CD4-positive, alpha-beta T cell (primary cell): Measurements from ENCODE around the gene UTP25. TPM values are rescaled to one million over a fixed set of nuclear protein-coding genes. Genes with fewer than 3 reads are reported as not detected.

Source experiments
- ATAC-seq: fragments of 200-7000 bp; cut with Tn5 transposase; one replicate; pipeline ENCODE4 v1.10.0; 2022; ENCODE audit warnings: mild to moderate bottlenecking; ENCODE audit not compliant: poor library complexity
- CTCF ChIA-PET: fragments of 350-600 bp; sonication (Branson Sonifier 250); formaldehyde crosslinking; loops from one replicate; lab custom pipeline; 2021; ENCODE audit warnings: antibody characterized with exemption, inconsistent platforms; lab: Charles Lee
- POLR2A ChIA-PET: fragments of 350-600 bp; sonication (Branson Sonifier 250); formaldehyde crosslinking; loops from one replicate; lab custom pipeline; 2021; ENCODE audit warnings: antibody characterized with exemption, inconsistent platforms; lab: Charles Lee
- DNase-seq, 14 experiments: peaks; one replicate each; pipeline ENCODE4 v3.0.0-alpha.2; 2013 to 2020; ENCODE audit warnings: mixed read lengths in 2 of 14
- H3K27ac ChIP-seq, 2 donors: one replicate each; pipeline versions ENCODE4 v1.5.1 to v1.7.0; 2013; ENCODE audit warnings: low read length in 2 of 2, low read depth in 1 of 2, mild to moderate bottlenecking in 1 of 2
- H3K27me3 ChIP-seq, 2 experiments: 1 replicate in 1 of 2; 2 replicates in 1 of 2; pipeline versions ENCODE4 v1.6.1 to v1.7.0; 2013; ENCODE audit warnings: low read length in 2 of 2, control low read depth in 1 of 2, mild to moderate bottlenecking in 1 of 2, moderate library complexity in 1 of 2; ENCODE audit not compliant: insufficient read depth in 2 of 2, control insufficient read depth in 1 of 2
- H3K36me3 ChIP-seq: one replicate; pipeline ENCODE4 v1.6.1; 2013; ENCODE audit warnings: low read length, control low read depth; ENCODE audit not compliant: insufficient read depth
- H3K4me1 ChIP-seq: one replicate; pipeline ENCODE4 v1.6.1; 2013; ENCODE audit warnings: low read length, control low read depth; ENCODE audit not compliant: insufficient read depth
- H3K4me3 ChIP-seq: one replicate; pipeline ENCODE4 v1.5.1; 2013; ENCODE audit warnings: mild to moderate bottlenecking, low read length, moderate library complexity
- H3K9me3 ChIP-seq, 2 experiments: 1 replicate in 1 of 2; 2 replicates in 1 of 2; pipeline versions ENCODE4 v1.6.1 to v1.7.0; 2013; ENCODE audit warnings: low read length in 2 of 2, mild to moderate bottlenecking in 2 of 2, control low read depth in 1 of 2, moderate library complexity in 1 of 2; ENCODE audit not compliant: control insufficient read depth in 1 of 2, insufficient read depth in 1 of 2
- H3K27ac Mint-ChIP-seq: one replicate; pipeline ENCODE4 v1.8.0; 2020; ENCODE audit warnings: mixed read lengths
- H3K27me3 Mint-ChIP-seq: one replicate; pipeline ENCODE4 v1.8.0; 2021; ENCODE audit warnings: mixed read lengths
- H3K36me3 Mint-ChIP-seq: one replicate; pipeline ENCODE4 v1.8.0; 2021; ENCODE audit warnings: low read depth, mixed read lengths
- H3K4me1 Mint-ChIP-seq: one replicate; pipeline ENCODE4 v1.8.0; 2021; ENCODE audit warnings: low read depth, mixed read lengths
- H3K4me3 Mint-ChIP-seq: one replicate; pipeline ENCODE4 v1.8.0; 2020; ENCODE audit warnings: mild to moderate bottlenecking, mixed read lengths
- H3K9me3 Mint-ChIP-seq: one replicate; pipeline ENCODE4 v1.8.0; 2020; ENCODE audit warnings: mixed read lengths
- CTCF ChIP-seq: fragments of 200-600 bp; IDR thresholded peaks from one replicate; pipeline ENCODE4 v1.8.0; 2022; ENCODE audit warnings: antibody characterized with exemption, mild to moderate bottlenecking
- intact Hi-C, 2 experiments: fragments of 100-400 bp; cut with DNase I in 1 of 2; cut with micrococcal nuclease in 1 of 2; formaldehyde crosslinking; loops; one replicate each; pipeline versions ENCODE4 v1.15.1 to v1.9.0; 2023 to 2025; cut with DNase I, micrococcal nuclease
- total RNA-seq, 174 experiments: library from RNA in 2 of 174; stranded (reverse) in 2 of 174; gene quantifications; one replicate each; pipeline ENCODE4 v1.2.3 and lab custom pipeline; 2021 to 2026

UTP25 gene
- total RNA-seq, 2 experiments from 2014 or later: 6.0 to 6.4 TPM

GRCh38 chr1:209881619-209882018 is 53.8 kb downstream of the UTP25 start:
- POLR2A ChIA-PET: no interaction called here
- CTCF ChIA-PET: no interaction called here
- no peak overlapping the region for H3K4me3 Mint-ChIP-seq
- Histone ChIP-seq H3K36me3 (no peaks in the 10 kb centered on the region), H3K27ac (no peak overlapping the region), H3K4me1 (no peaks in the 10 kb centered on the region), H3K4me3 (no peak overlapping the region), H3K27me3 (peaks cover 6 to 10% of the 10 kb centered on the region in 2 experiments), H3K9me3 (no peaks in the 10 kb centered on the region)
- intact Hi-C loops: no loop called here
- DNase-seq: no peak
- TF ChIP-seq CTCF: no peak
- no peaks in the 10 kb centered on the region for H3K4me1 Mint-ChIP-seq
- no peak for ATAC-seq
- H3K27me3 Mint-ChIP-seq: peaks cover 70% of the 10 kb centered on the region
- H3K9me3 Mint-ChIP-seq: no peaks in the 10 kb centered on the region
- no peak overlapping the region for H3K27ac Mint-ChIP-seq
- H3K36me3 Mint-ChIP-seq: no peaks in the 10 kb centered on the region

- no peaks in the 10 kb centered on the region for H3K36me3 Mint-ChIP-seq
- ATAC-seq (no peak), DNase-seq (no peak)
- no peak for TF ChIP-seq CTCF
- H3K4me3 Mint-ChIP-seq: no peak overlapping the region
- Histone ChIP-seq H3K9me3 (no peaks in the 10 kb centered on the region), H3K27me3 (peaks cover 6 to 10% of the 10 kb centered on the region in 2 experiments), H3K27ac (no peak overlapping the region), H3K36me3 (no peaks in the 10 kb centered on the region), H3K4me1 (no peaks in the 10 kb centered on the region), H3K4me3 (no peak overlapping the region)
- CTCF ChIA-PET: no interaction called here
- no peak overlapping the region for H3K27ac Mint-ChIP-seq
- H3K9me3 Mint-ChIP-seq: no peaks in the 10 kb centered on the region
- peaks cover 72% of the 10 kb centered on the region for H3K27me3 Mint-ChIP-seq
- intact Hi-C loops: no loop called here
- POLR2A ChIA-PET: no interaction called here
- H3K4me1 Mint-ChIP-seq: no peaks in the 10 kb centered on the region
These were observed 54.5 kb downstream of the UTP25 start for GRCh38 chr1:209882286-209882685.

GRCh38 chr1:209882942-209883340 is 55.2 kb downstream of the UTP25 start:
- Histone ChIP-seq H3K27me3 (peaks cover 6 to 10% of the 10 kb centered on the region in 2 experiments), H3K9me3 (no peaks in the 10 kb centered on the region), H3K27ac (no peak overlapping the region), H3K4me3 (no peak overlapping the region), H3K4me1 (no peaks in the 10 kb centered on the region), H3K36me3 (no peaks in the 10 kb centered on the region)
- TF ChIP-seq CTCF: no peak
- Mint-ChIP-seq H3K9me3 (no peaks in the 10 kb centered on the region), H3K4me1 (no peaks in the 10 kb centered on the region), H3K27me3 (peaks cover 70% of the 10 kb centered on the region), H3K36me3 (no peaks in the 10 kb centered on the region), H3K4me3 (no peak overlapping the region), H3K27ac (no peak overlapping the region)
- intact Hi-C loops: no loop called here
- no peak for DNase-seq
- CTCF ChIA-PET: no interaction called here
- POLR2A ChIA-PET: no interaction called here
- ATAC-seq: no peak
